GM13976 (cell line): Measurements from ENCODE around the gene AKAP12.

Experiments used
- DNase-seq: peaks from one replicate; pipeline ENCODE4 v3.0.0; 2012; ENCODE audit warnings: low spot score
- CTCF ChIP-seq: IDR thresholded peaks from 2 replicates; pipeline ENCODE4 v1.5.1; 2012; ENCODE audit warnings: borderline replicate concordance, mild to moderate bottlenecking; ENCODE audit not compliant: insufficient read depth; ENCODE audit errors: extremely low read depth, missing control alignments, control extremely low read depth
- in situ Hi-C: fragments of 300-500 bp; cut with MboI; formaldehyde crosslinking; loops from one replicate; pipeline ENCODE4 v1.12.0; 2022; ENCODE audit warnings: low sequenced_read_pairs, mixed read lengths, inconsistent platforms; ENCODE audit not compliant: unreplicated experiment

The AKAP12 gene

GRCh38 chr6:151269321-151269995 is 29.7 kb downstream of the AKAP12 start:
- in situ Hi-C loops = no loop called here
- no peak for DNase-seq
- TF ChIP-seq CTCF = no peak

- DNase-seq = no peak
- TF ChIP-seq CTCF = no peak
- in situ Hi-C loops = no loop called here
Measured at GRCh38 chr6:151275121-151275520, 35.4 kb downstream of the AKAP12 start.

- no peak for TF ChIP-seq CTCF
- DNase-seq = no peak
- in situ Hi-C loops = no loop called here
Measured at GRCh38 chr6:151275566-151275965, 35.8 kb downstream of the AKAP12 start.

- in situ Hi-C loops = no loop called here
- no peak for DNase-seq
- TF ChIP-seq CTCF = no peak
Measured at GRCh38 chr6:151276112-151276740, 36.5 kb downstream of the AKAP12 start.

GRCh38 chr6:151279891-151280290 is 40.1 kb downstream of the AKAP12 start:
- TF ChIP-seq CTCF = no peak
- in situ Hi-C loops = no loop called here
- DNase-seq = no peak

- in situ Hi-C loops = no loop called here
- TF ChIP-seq CTCF = no peak
- no peak for DNase-seq
Measured at GRCh38 chr6:151280859-151281258, 41.1 kb downstream of the AKAP12 start.
